ENCODE measurements around the gene RASSF4. TPM values are rescaled to one million over a fixed set of nuclear protein-coding genes. Genes with fewer than 3 reads are reported as not detected.

Gene RASSF4
- total and polyA plus RNA-seq, 2 donors (not counting 3 experiments of a cell fraction or from before 2014, with no cell fraction given) = 7.6 to 8.2 TPM

DNA sequence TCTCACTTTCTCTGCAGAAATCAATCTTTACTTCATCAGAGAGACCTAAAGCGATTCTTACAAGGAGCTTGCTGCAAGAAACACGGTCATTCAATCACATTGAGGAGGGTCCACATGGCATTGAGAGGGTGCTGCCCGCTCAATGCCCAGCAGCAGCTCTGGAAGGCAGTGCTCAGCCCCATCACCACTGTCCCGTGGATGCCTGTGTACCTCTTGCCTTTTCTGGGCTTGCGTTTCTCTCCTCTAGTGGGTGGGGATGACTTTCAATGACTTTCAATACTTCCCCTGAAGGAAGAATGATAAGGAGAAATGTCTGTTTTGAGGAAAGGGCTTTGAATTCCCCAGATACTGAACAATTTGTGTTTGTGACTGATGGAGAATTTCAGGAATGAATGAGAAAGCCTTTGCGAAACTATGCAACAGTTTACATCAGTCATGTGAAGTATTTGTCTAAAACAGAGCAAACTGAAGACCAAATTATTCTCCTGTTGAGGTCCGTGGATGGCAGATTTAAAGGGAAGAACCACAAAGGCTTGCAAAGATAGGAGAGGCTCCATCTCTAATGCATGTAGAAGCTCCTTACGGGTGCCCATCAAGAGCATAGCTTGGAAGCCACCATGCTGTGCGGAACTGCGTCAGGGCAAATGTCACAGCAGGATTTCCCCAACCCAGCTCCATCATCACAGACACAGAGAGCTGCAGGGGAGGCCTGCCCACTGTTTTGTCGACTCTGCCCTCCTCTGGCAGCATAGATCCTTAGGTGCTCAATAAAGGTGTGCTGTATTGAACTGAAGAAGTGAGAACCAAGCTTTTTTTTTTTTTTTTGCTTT lies 34.5 kb downstream of the RASSF4 start:
- H3K36me3 ChIP-seq (ENCODE audit: control insufficient read depth in 2 of 2, extremely low read depth in 1 of 2, insufficient read depth in 2 of 2, low read length in 2 of 2) = no peaks in the 10 kb centered on the region
- H3K9ac ChIP-seq (replicated peaks; ENCODE audit: extremely low read depth, insufficient read depth, low read length) = no peak overlapping the region
- H3K9me1 ChIP-seq (replicated peaks; ENCODE audit: control insufficient read depth, extremely low read depth, insufficient read depth, low read length) = no peaks in the 10 kb centered on the region
- POLR2A ChIA-PET = interaction anchor here (2.6 to 2.8 kb wide), 2 partner anchors 16 to 18 kb away, joined by 12 to 48 read pairs; partner anchors contain the start of gene DEPP1
- DNase-seq (ENCODE audit: low read depth, low spot score) (peak; percentile 49), FAIRE-seq (no peak)
- no peak overlapping the region for H3K4me3 ChIP-seq (replicated peaks in 1 of 3; ENCODE audit: insufficient read depth in 1 of 3, low read depth in 1 of 3, low read length in 3 of 3)
- CTCF ChIA-PET = interaction anchor here (1.8 to 2.9 kb wide), 3 partner anchors 13 to 62 kb away, joined by 8 to 17 read pairs (median 10); no protein-coding TSS in a partner anchor
- intact Hi-C loops (cut with micrococcal nuclease) (no loop called here), dilution Hi-C loops (cut with MboI; ENCODE audit: extremely low pct_ligation_motif_present, low sequenced_read_pairs) (no loop called here)
- BruUV-seq (replicated peaks) = no TSS peak
- no peak overlapping the region for H3K4me2 ChIP-seq (ENCODE audit: insufficient read depth, low read length)
- TF ChIP-seq FOS (IDR thresholded peaks at IDR 0.05; ENCODE audit: borderline replicate concordance, insufficient read depth, low read length) (no peak), POLR2A (IDR thresholded peaks at IDR 0.05; ENCODE audit: low read depth, low read length) (no peak)
- peaks cover 17% of the 10 kb centered on the region for H3K4me1 ChIP-seq (ENCODE audit: control insufficient read depth, extremely low read depth, insufficient read depth, low read length)
- H3K9me3 ChIP-seq (replicated peaks; ENCODE audit: control insufficient read depth, insufficient read depth, low read length) = no peaks in the 10 kb centered on the region
- no peaks in the 10 kb centered on the region for H3K27me3 ChIP-seq (ENCODE audit: control insufficient read depth in 2 of 2, insufficient read depth in 2 of 2, low read length in 2 of 2)
- H2AFZ ChIP-seq (ENCODE audit: low read depth, low read length) = no peak overlapping the region
- H4K20me1 ChIP-seq (replicated peaks; ENCODE audit: control insufficient read depth, extremely low read depth, insufficient read depth, low read length) = no peaks in the 10 kb centered on the region
- no peaks in the 10 kb centered on the region for H3K79me2 ChIP-seq (ENCODE audit: control insufficient read depth, insufficient read depth, low read length)
- H3K27ac ChIP-seq (ENCODE audit: insufficient read depth, low read depth, low read length) = no peak overlapping the region

DNA sequence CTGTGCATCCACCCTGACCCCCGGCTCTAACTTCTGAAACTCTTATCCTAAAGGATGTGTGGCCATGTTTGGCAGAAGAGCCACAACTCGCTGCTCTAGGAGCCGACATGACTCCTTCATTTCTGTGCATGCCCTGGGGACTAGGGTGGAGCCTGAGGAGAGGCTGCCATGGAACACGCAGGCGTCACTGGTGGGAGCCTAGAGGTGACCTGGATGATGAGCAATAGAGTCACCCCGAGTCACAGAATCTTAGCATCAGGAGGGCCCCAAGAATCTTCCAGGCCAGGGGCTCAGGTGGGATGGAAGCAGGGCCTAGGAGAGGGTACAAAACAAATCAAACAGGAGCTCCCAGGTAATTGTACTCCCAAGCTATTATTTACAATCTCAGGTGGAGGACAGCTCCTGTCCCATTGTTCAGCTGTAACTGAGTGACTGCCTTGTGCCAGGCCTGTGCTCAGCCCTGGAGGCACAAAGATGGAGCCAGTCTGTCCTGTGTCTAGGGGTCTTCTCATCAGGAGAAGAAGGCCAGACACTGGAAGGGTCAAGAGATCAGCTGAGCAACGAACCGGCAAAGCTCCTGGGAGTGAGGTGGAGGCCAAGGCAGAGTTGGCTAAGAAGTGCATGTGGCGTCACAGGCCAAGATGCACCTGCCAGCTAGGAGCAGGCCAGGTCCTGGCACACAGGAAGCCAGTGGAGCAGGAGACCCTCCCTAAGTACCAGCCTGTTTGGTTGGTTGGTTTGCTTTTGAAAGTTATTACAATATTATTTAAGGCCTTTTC lies 35.3 kb downstream of the RASSF4 start:
- dilution Hi-C loops (cut with MboI; ENCODE audit: extremely low pct_ligation_motif_present, low sequenced_read_pairs) (no loop called here), intact Hi-C loops (cut with micrococcal nuclease) (no loop called here)
- FAIRE-seq = no peak
- peak overlapping the region; percentile 73 for H3K27ac ChIP-seq (ENCODE audit: insufficient read depth, low read depth, low read length)
- H3K36me3 ChIP-seq (ENCODE audit: control insufficient read depth in 2 of 2, extremely low read depth in 1 of 2, insufficient read depth in 2 of 2, low read length in 2 of 2) = no peaks in the 10 kb centered on the region
- H3K9me3 ChIP-seq (replicated peaks; ENCODE audit: control insufficient read depth, insufficient read depth, low read length) = no peaks in the 10 kb centered on the region
- H3K9me1 ChIP-seq (replicated peaks; ENCODE audit: control insufficient read depth, extremely low read depth, insufficient read depth, low read length) = no peaks in the 10 kb centered on the region
- H4K20me1 ChIP-seq (replicated peaks; ENCODE audit: control insufficient read depth, extremely low read depth, insufficient read depth, low read length) = no peaks in the 10 kb centered on the region
- CTCF ChIA-PET = interaction anchor here (1.8 to 2.9 kb wide), 5 partner anchors 14 to 62 kb away, joined by 7 to 17 read pairs (median 8); partner anchors contain the start of gene DEPP1
- no peak overlapping the region for H2AFZ ChIP-seq (ENCODE audit: low read depth, low read length)
- no peak overlapping the region for H3K4me3 ChIP-seq (replicated peaks in 1 of 3; ENCODE audit: insufficient read depth in 1 of 3, low read depth in 1 of 3, low read length in 3 of 3)
- no peak overlapping the region for H3K9ac ChIP-seq (replicated peaks; ENCODE audit: extremely low read depth, insufficient read depth, low read length)
- H3K79me2 ChIP-seq (ENCODE audit: control insufficient read depth, insufficient read depth, low read length) = no peaks in the 10 kb centered on the region
- H3K4me2 ChIP-seq (ENCODE audit: insufficient read depth, low read length) = no peak overlapping the region
- no TSS peak for BruUV-seq (replicated peaks)
- no peak for DNase-seq (ENCODE audit: low read depth, low spot score)
- TF ChIP-seq JUN (IDR thresholded peaks at IDR 0.05; ENCODE audit: borderline replicate concordance, insufficient read depth, insufficient read length, low read depth) (no peak), EZH2 (IDR thresholded peaks at IDR 0.05; ENCODE audit: borderline replicate concordance, low read depth, low read length, severe bottlenecking) (no peak), POLR2A (IDR thresholded peaks at IDR 0.05; ENCODE audit: low read depth, low read length) (no peak), MYC (IDR thresholded peaks at IDR 0.05; ENCODE audit: low read depth, low read length) (no peak), GATA2 (IDR thresholded peaks at IDR 0.05; ENCODE audit: insufficient read depth, insufficient read length, low read depth, low read length) (no peak), FOS (IDR thresholded peaks at IDR 0.05; ENCODE audit: borderline replicate concordance, insufficient read depth, low read length) (no peak), POLR2AphosphoS5 (IDR thresholded peaks at IDR 0.05; ENCODE audit: insufficient read depth, low read depth, low read length) (no peak)
- TF ChIP-seq, protein P1, sequence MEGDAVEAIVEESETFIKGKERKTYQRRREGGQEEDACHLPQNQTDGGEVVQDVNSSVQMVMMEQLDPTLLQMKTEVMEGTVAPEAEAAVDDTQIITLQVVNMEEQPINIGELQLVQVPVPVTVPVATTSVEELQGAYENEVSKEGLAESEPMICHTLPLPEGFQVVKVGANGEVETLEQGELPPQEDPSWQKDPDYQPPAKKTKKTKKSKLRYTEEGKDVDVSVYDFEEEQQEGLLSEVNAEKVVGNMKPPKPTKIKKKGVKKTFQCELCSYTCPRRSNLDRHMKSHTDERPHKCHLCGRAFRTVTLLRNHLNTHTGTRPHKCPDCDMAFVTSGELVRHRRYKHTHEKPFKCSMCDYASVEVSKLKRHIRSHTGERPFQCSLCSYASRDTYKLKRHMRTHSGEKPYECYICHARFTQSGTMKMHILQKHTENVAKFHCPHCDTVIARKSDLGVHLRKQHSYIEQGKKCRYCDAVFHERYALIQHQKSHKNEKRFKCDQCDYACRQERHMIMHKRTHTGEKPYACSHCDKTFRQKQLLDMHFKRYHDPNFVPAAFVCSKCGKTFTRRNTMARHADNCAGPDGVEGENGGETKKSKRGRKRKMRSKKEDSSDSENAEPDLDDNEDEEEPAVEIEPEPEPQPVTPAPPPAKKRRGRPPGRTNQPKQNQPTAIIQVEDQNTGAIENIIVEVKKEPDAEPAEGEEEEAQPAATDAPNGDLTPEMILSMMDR (IDR thresholded peaks at IDR 0.05; ENCODE audit: extremely low read depth in 1 of 2, insufficient read depth in 1 of 2, low read depth in 1 of 2, low read length in 2 of 2) = no peak
- H3K4me1 ChIP-seq (ENCODE audit: control insufficient read depth, extremely low read depth, insufficient read depth, low read length) = peaks cover 20% of the 10 kb centered on the region
- POLR2A ChIA-PET = interaction anchor here (1.9 to 2.8 kb wide), 3 partner anchors 14 to 19 kb away, joined by 12 to 48 read pairs (median 18); partner anchors contain the start of gene DEPP1
- H3K27me3 ChIP-seq (ENCODE audit: control insufficient read depth in 2 of 2, insufficient read depth in 2 of 2, low read length in 2 of 2) = no peaks in the 10 kb centered on the region
